Measurements from ENCODE around the gene PTPRCAP.

- TF ChIP-seq RAD21 (IDR thresholded peaks at IDR 0.05; ENCODE audit: low read depth) (no peak), REST (IDR thresholded peaks at IDR 0.05; ENCODE audit: low read depth) (no peak), USF1 (IDR thresholded peaks at IDR 0.05) (no peak), CREB1 (IDR thresholded peaks at IDR 0.05; ENCODE audit: low read depth) (no peak), TAF1 (IDR thresholded peaks at IDR 0.05; ENCODE audit: low read depth) (no peak), EP300 (IDR thresholded peaks at IDR 0.05; ENCODE audit: borderline replicate concordance) (no peak), ZBTB7A (IDR thresholded peaks at IDR 0.05; ENCODE audit: low read depth) (no peak), YY1 (IDR thresholded peaks at IDR 0.05; ENCODE audit: low read depth) (no peak), EGR1 (IDR thresholded peaks at IDR 0.05) (no peak), FOXM1 (IDR thresholded peaks at IDR 0.05; ENCODE audit: borderline replicate concordance, low read depth) (no peak), MAX (IDR thresholded peaks at IDR 0.05) (no peak)
These were observed 18.8 kb downstream of the PTPRCAP start for GRCh38 chr11:67418476-67419281.
